B cell (primary cell): ENCODE data around the gene KMT2A. TPM values are rescaled to one million over a fixed set of nuclear protein-coding genes. Genes with fewer than 3 reads are reported as not detected.

ENCODE experiments used
- ATAC-seq: fragments of 200-7000 bp; cut with Tn5 transposase; one replicate; pipeline ENCODE4 v1.10.0; 2021; ENCODE audit warnings: low read depth, mild to moderate bottlenecking, moderate number of reproducible peaks, moderate library complexity
- CTCF ChIA-PET: fragments of 350-600 bp; sonication (Branson Sonifier 250); formaldehyde crosslinking; loops from one replicate; lab custom pipeline; 2021; ENCODE audit warnings: antibody characterized with exemption, inconsistent platforms; lab: Charles Lee
- POLR2A ChIA-PET: fragments of 350-600 bp; sonication (Branson Sonifier 250); formaldehyde crosslinking; loops from one replicate; lab custom pipeline; 2021; ENCODE audit warnings: antibody characterized with exemption; lab: Charles Lee
- DNase-seq: peaks from one replicate; pipeline ENCODE4 v3.0.0; 2013
- H2AFZ ChIP-seq: 2 replicates; pipeline ENCODE4 v1.6.1; 2012; ENCODE audit warnings: mild to moderate bottlenecking, low read depth, low read length; ENCODE audit not compliant: insufficient read depth, poor library complexity, severe bottlenecking
- H3K27ac ChIP-seq, 2 donors: 1 replicate in 1 of 2; 2 replicates in 1 of 2; pipeline ENCODE4 v1.5.1; 2012 to 2013; ENCODE audit warnings: low read length in 2 of 2, mild to moderate bottlenecking in 2 of 2, moderate library complexity in 1 of 2
- H3K27me3 ChIP-seq, 4 experiments: fragments of 200-600 bp in 1 of 4; sonication (generic) in 1 of 4; replicated peaks in 1 of 4; 1 replicate in 2 of 4; 2 replicates in 2 of 4; pipeline versions ENCODE4 v1.6.1 to v1.7.0; 2013 to 2016; ENCODE audit warnings: low read length in 3 of 4, mild to moderate bottlenecking in 2 of 4, mixed read lengths in 1 of 4, moderate library complexity in 1 of 4; ENCODE audit not compliant: insufficient read depth in 4 of 4, control insufficient read depth in 3 of 4; ENCODE audit errors: control extremely low read depth in 1 of 4
- H3K36me3 ChIP-seq, 2 experiments: replicated peaks in 1 of 2; 1 replicate in 1 of 2; 2 replicates in 1 of 2; pipeline versions ENCODE4 v1.6.1 to v1.7.1; 2013; ENCODE audit warnings: low read length in 1 of 2; ENCODE audit not compliant: insufficient read depth in 2 of 2, control insufficient read depth in 1 of 2; ENCODE audit errors: control extremely low read depth in 1 of 2, extremely low read depth in 1 of 2
- H3K4me1 ChIP-seq, 2 donors: fragments of 200-600 bp in 1 of 2; sonication (generic) in 1 of 2; 1 replicate in 1 of 2; 2 replicates in 1 of 2; pipeline versions ENCODE4 v1.5.1 to v1.6.1; 2013 to 2017; ENCODE audit warnings: low read length in 2 of 2; ENCODE audit not compliant: control insufficient read depth in 2 of 2, insufficient read depth in 2 of 2
- H3K4me2 ChIP-seq: replicated peaks from 2 replicates; pipeline ENCODE3; 2012; ENCODE audit warnings: mild to moderate bottlenecking, low read depth, low read length; ENCODE audit not compliant: poor library complexity, severe bottlenecking
- H3K4me3 ChIP-seq, 5 experiments: fragments of 200-600 bp in 1 of 5; sonication (generic) in 1 of 5; 1 replicate in 3 of 5; 2 replicates in 2 of 5; pipeline versions ENCODE4 v1.5.1 to v1.7.0; 2011 to 2016; ENCODE audit warnings: low read length in 4 of 5, mild to moderate bottlenecking in 4 of 5, low read depth in 2 of 5, control low read depth in 1 of 5, moderate library complexity in 1 of 5; ENCODE audit not compliant: insufficient read depth in 1 of 5; ENCODE audit errors: control extremely low read depth in 1 of 5, extremely low read depth in 1 of 5
- H3K79me2 ChIP-seq: fragments of 200-600 bp; sonication (generic); one replicate; pipeline ENCODE4 v1.6.0; 2016; ENCODE audit warnings: low read length; ENCODE audit not compliant: control insufficient read depth, insufficient read depth
- H3K9ac ChIP-seq: fragments of 200-600 bp; sonication (generic); 2 replicates; pipeline ENCODE4 v1.6.1; 2017; ENCODE audit warnings: mild to moderate bottlenecking, low read length, moderate library complexity
- H3K9me3 ChIP-seq, 3 donors: one replicate each; pipeline versions ENCODE4 v1.6.1 to v1.7.1; 2013; ENCODE audit warnings: low read length in 2 of 3; ENCODE audit not compliant: control insufficient read depth in 2 of 3, insufficient read depth in 1 of 3; ENCODE audit errors: control extremely low read depth in 1 of 3
- H4K20me1 ChIP-seq: 2 replicates; pipeline ENCODE4 v1.6.0; 2012; ENCODE audit warnings: mild to moderate bottlenecking, low read length; ENCODE audit not compliant: insufficient read depth, control insufficient read depth, poor library complexity, severe bottlenecking
- H3K27ac Mint-ChIP-seq: one replicate; pipeline ENCODE4 v1.8.0; 2021; ENCODE audit warnings: mixed read lengths
- H3K27me3 Mint-ChIP-seq: one replicate; pipeline ENCODE4 v1.8.0; 2021; ENCODE audit warnings: mixed read lengths
- H3K4me1 Mint-ChIP-seq: one replicate; pipeline ENCODE4 v1.8.0; 2021; ENCODE audit warnings: mixed read lengths
- H3K4me3 Mint-ChIP-seq: one replicate; pipeline ENCODE4 v1.8.0; 2021; ENCODE audit warnings: mixed read lengths
- H3K9me3 Mint-ChIP-seq: one replicate; pipeline ENCODE4 v1.8.0; 2022; ENCODE audit warnings: mixed read lengths; ENCODE audit not compliant: insufficient read depth
- CTCF ChIP-seq: fragments of 200-600 bp; IDR thresholded peaks from one replicate; pipeline ENCODE4 v1.8.0; 2022; ENCODE audit warnings: antibody characterized with exemption, mild to moderate bottlenecking
- EZH2 ChIP-seq: IDR thresholded peaks from 2 replicates; pipeline ENCODE4 v1.6.1; 2012; ENCODE audit warnings: borderline replicate concordance, low read depth, mild to moderate bottlenecking, moderate library complexity, low read length; ENCODE audit not compliant: insufficient read depth, poor library complexity, severe bottlenecking
- WGBS: methylation state at CpG from one replicate; pipeline ENCODE4 v1.1.5; 2013; ENCODE audit warnings: missing lambda C conversion rate; ENCODE audit not compliant: insufficient coverage; 5-methylcytosine and 5-hydroxymethylcytosine counted together
- intact Hi-C: fragments of 100-400 bp; cut with micrococcal nuclease; formaldehyde crosslinking; loops from one replicate; pipeline ENCODE4 v1.10.0; 2022
- polyA plus RNA-seq: library from polyadenylated mRNA; depleted of rRNA; stranded (reverse); fragments of >200 nt; gene quantifications from 2 replicates; pipeline ENCODE4 v1.2.3, GENCODE V29; 2012
- total RNA-seq, 2 donors: library from RNA; stranded (reverse); fragments of 120-200 nt in 1 of 2; gene quantifications; 1 replicate in 1 of 2; 2 replicates in 1 of 2; pipeline versions ENCODE4 v1.2.3 to v1.2.4, GENCODE V29; 2013 to 2022

Gene KMT2A
- total and polyA plus RNA-seq, 2 donors (not counting 1 experiment from before 2014, with no cell fraction given): 32.1 to 175 TPM

GRCh38 chr11:118488480-118489109, 52.3 kb downstream of the KMT2A start:
- no peaks in the 10 kb centered on the region for H3K27me3 Mint-ChIP-seq
- Histone ChIP-seq H3K79me2 (no peaks in the 10 kb centered on the region), H3K9me3 (no peaks in the 10 kb centered on the region), H2AFZ (no peak overlapping the region), H3K9ac (no peak overlapping the region), H3K4me1 (no peaks in the 10 kb centered on the region), H3K36me3 (peaks cover 18 to 66% of the 10 kb centered on the region in 2 experiments), H3K27ac (no peak overlapping the region), H3K4me2 (no peak overlapping the region), H3K4me3 (no peak overlapping the region), H4K20me1 (no peaks in the 10 kb centered on the region), H3K27me3 (no peaks in the 10 kb centered on the region)
- no peak overlapping the region for H3K27ac Mint-ChIP-seq
- ATAC-seq: peak; percentile 60
- H3K4me3 Mint-ChIP-seq: no peak overlapping the region
- intact Hi-C loops: loop anchor here (1.0 to 2.0 kb wide), 4 partner anchors 52 to 343 kb away; partner anchors contain the start of genes ATP5MG and KMT2A
- H3K4me1 Mint-ChIP-seq: no peaks in the 10 kb centered on the region
- peak; percentile 92 for TF ChIP-seq CTCF
- TF ChIP-seq EZH2: no peak
- peak; percentile 84 for DNase-seq
- no peaks in the 10 kb centered on the region for H3K9me3 Mint-ChIP-seq
- CTCF ChIA-PET: interaction anchor here (0.6 to 2.0 kb wide), 34 partner anchors 11 to 345 kb away, joined by 3 to 18 read pairs (median 4); partner anchors contain the start of genes ATP5MG, KMT2A and UBE4A
- 6% methylated on average over 5 of the region's 7 CpGs for WGBS
- POLR2A ChIA-PET: interaction anchor here (1.0 kb wide), 1 partner anchor 86 kb away, joined by 3 read pairs; no protein-coding TSS in a partner anchor

- Histone ChIP-seq H3K9ac (no peak overlapping the region), H3K4me3 (no peak overlapping the region), H2AFZ (no peak overlapping the region), H3K36me3 (peaks cover 22 to 72% of the 10 kb centered on the region in 2 experiments), H3K4me2 (no peak overlapping the region), H3K4me1 (no peaks in the 10 kb centered on the region), H3K79me2 (no peaks in the 10 kb centered on the region), H3K27ac (no peak overlapping the region), H3K27me3 (no peaks in the 10 kb centered on the region), H4K20me1 (no peaks in the 10 kb centered on the region), H3K9me3 (no peaks in the 10 kb centered on the region)
- DNase-seq: no peak
- ATAC-seq: no peak
- no peak overlapping the region for H3K27ac Mint-ChIP-seq
- H3K4me3 Mint-ChIP-seq: no peak overlapping the region
- WGBS: 98% methylated on average over 3 of the region's 4 CpGs
- no peaks in the 10 kb centered on the region for H3K9me3 Mint-ChIP-seq
- no peaks in the 10 kb centered on the region for H3K4me1 Mint-ChIP-seq
- intact Hi-C loops: no loop called here
- ChIA-PET POLR2A (no interaction called here), CTCF (interaction anchor here (0.6 to 1.7 kb wide), 4 partner anchors 13 to 258 kb away, joined by 3 to 7 read pairs (median 4); no protein-coding TSS in a partner anchor)
- no peak for TF ChIP-seq EZH2
- TF ChIP-seq CTCF: no peak
- no peaks in the 10 kb centered on the region for H3K27me3 Mint-ChIP-seq
Observed at GRCh38 chr11:118491041-118491440, 54.7 kb downstream of the KMT2A start.
